Mesenchymal stem cell (in vitro differentiated cells and primary cell): ENCODE data around the gene DDN.

Experiments used
- DNase-seq: peaks from one replicate; pipeline ENCODE4 v3.0.0-alpha.2; 2013
- H2AFZ ChIP-seq: one replicate; pipeline ENCODE4 v1.6.1; 2013; ENCODE audit warnings: low read depth, mild to moderate bottlenecking, control low read depth, inconsistent platforms, low read length, moderate library complexity
- H2AK5ac ChIP-seq: 2 replicates; pipeline ENCODE4 v1.6.1; 2013; ENCODE audit warnings: low read length, moderate library complexity, mild to moderate bottlenecking, inconsistent platforms; ENCODE audit not compliant: severe bottlenecking
- H2BK120ac ChIP-seq: one replicate; pipeline ENCODE4 v1.6.1; 2013; ENCODE audit warnings: low read depth, mild to moderate bottlenecking, inconsistent platforms, low read length, moderate library complexity
- H2BK12ac ChIP-seq, 2 experiments: one replicate each; pipeline ENCODE4 v1.6.1; 2013; ENCODE audit warnings: inconsistent platforms in 2 of 2, low read length in 2 of 2, mild to moderate bottlenecking in 2 of 2, moderate library complexity in 2 of 2, control low read depth in 1 of 2
- H2BK15ac ChIP-seq: one replicate; pipeline ENCODE4 v1.6.1; 2013; ENCODE audit warnings: mild to moderate bottlenecking, low read depth, inconsistent platforms; ENCODE audit not compliant: poor library complexity, severe bottlenecking
- H2BK5ac ChIP-seq: 2 replicates; pipeline ENCODE4 v1.6.1; 2013; ENCODE audit warnings: low read depth, mild to moderate bottlenecking, low read length, control low read depth, inconsistent platforms; ENCODE audit not compliant: poor library complexity, severe bottlenecking
- H3K14ac ChIP-seq, 2 experiments: one replicate each; pipeline ENCODE4 v1.6.1; 2013; ENCODE audit warnings: inconsistent platforms in 2 of 2, low read length in 2 of 2, control low read depth in 1 of 2, mild to moderate bottlenecking in 1 of 2, moderate library complexity in 1 of 2
- H3K18ac ChIP-seq, 2 experiments: one replicate each; pipeline ENCODE4 v1.6.1; 2013; ENCODE audit warnings: inconsistent platforms in 2 of 2, low read length in 2 of 2, control low read depth in 1 of 2, low read depth in 1 of 2, mild to moderate bottlenecking in 1 of 2
- H3K23ac ChIP-seq, 2 experiments: one replicate each; pipeline ENCODE4 v1.6.1; 2013; ENCODE audit warnings: inconsistent platforms in 2 of 2, low read length in 2 of 2, mild to moderate bottlenecking in 2 of 2, moderate library complexity in 2 of 2, control low read depth in 1 of 2
- H3K27ac ChIP-seq: 2 replicates; pipeline ENCODE4 v1.5.1; 2013; ENCODE audit warnings: mild to moderate bottlenecking, moderate library complexity, low read length, control low read depth, inconsistent platforms; ENCODE audit not compliant: poor library complexity, severe bottlenecking
- H3K27me3 ChIP-seq, 2 experiments: 2 replicates each; pipeline versions ENCODE4 v1.6.1 to v1.7.0; 2013; ENCODE audit warnings: low read length in 2 of 2, mild to moderate bottlenecking in 2 of 2, moderate library complexity in 2 of 2, control low read depth in 1 of 2, inconsistent platforms in 1 of 2; ENCODE audit not compliant: control insufficient read depth in 1 of 2, insufficient read depth in 1 of 2
- H3K36me3 ChIP-seq, 2 experiments: 2 replicates each; pipeline versions ENCODE4 v1.6.1 to v1.7.0; 2013; ENCODE audit warnings: low read length in 2 of 2, control low read depth in 1 of 2, inconsistent platforms in 1 of 2, low read depth in 1 of 2, mild to moderate bottlenecking in 1 of 2; ENCODE audit not compliant: insufficient read depth in 2 of 2, control insufficient read depth in 1 of 2
- H3K4ac ChIP-seq, 2 experiments: one replicate each; pipeline ENCODE4 v1.6.1; 2013; ENCODE audit warnings: inconsistent platforms in 2 of 2, low read length in 2 of 2, mild to moderate bottlenecking in 2 of 2, moderate library complexity in 2 of 2, control low read depth in 1 of 2, low read depth in 1 of 2
- H3K4me1 ChIP-seq: 2 replicates; pipeline ENCODE4 v1.6.1; 2013; ENCODE audit warnings: low read depth, low read length, control low read depth; ENCODE audit not compliant: control insufficient read depth, insufficient read depth
- H3K4me2 ChIP-seq: 2 replicates; pipeline ENCODE4 v1.6.1; 2013; ENCODE audit warnings: low read length, mild to moderate bottlenecking, inconsistent platforms; ENCODE audit not compliant: poor library complexity, severe bottlenecking
- H3K4me3 ChIP-seq, 2 experiments: 2 replicates each; pipeline versions ENCODE4 v1.5.1 to v1.7.0; 2013; ENCODE audit warnings: low read length in 2 of 2, mild to moderate bottlenecking in 2 of 2, control low read depth in 1 of 2, low read depth in 1 of 2; ENCODE audit not compliant: insufficient read depth in 1 of 2
- H3K79me1 ChIP-seq: replicated peaks from 2 replicates; pipeline ENCODE4 v1.6.1; 2013; ENCODE audit warnings: mild to moderate bottlenecking, control low read depth, low read length, inconsistent platforms; ENCODE audit not compliant: poor library complexity, severe bottlenecking
- H3K9ac ChIP-seq: 2 replicates; pipeline ENCODE4 v1.7.0; 2013; ENCODE audit warnings: mild to moderate bottlenecking, low read length, moderate library complexity
- H3K9me3 ChIP-seq: 2 replicates; pipeline ENCODE4 v1.7.0; 2013; ENCODE audit warnings: mild to moderate bottlenecking, low read length; ENCODE audit not compliant: control insufficient read depth
- H4K8ac ChIP-seq: one replicate; pipeline ENCODE4 v1.6.1; 2013; ENCODE audit warnings: inconsistent platforms, mild to moderate bottlenecking, low read length, moderate library complexity
- H4K91ac ChIP-seq: one replicate; pipeline ENCODE4 v1.6.1; 2013; ENCODE audit warnings: mild to moderate bottlenecking, low read length, inconsistent platforms
- WGBS: methylation state at CpG from one replicate; pipeline ENCODE4 v1.1.7; 2013; ENCODE audit warnings: mixed read lengths; 5-methylcytosine and 5-hydroxymethylcytosine counted together

DDN gene

GRCh38 chr12:48986720-48987291 is 12.4 kb downstream of the DDN start:
- Histone ChIP-seq H3K27me3 (peaks cover 92 to 93% of the 10 kb centered on the region in 2 experiments), H2AK5ac (no peak overlapping the region), H4K91ac (no peak overlapping the region), H3K9me3 (no peaks in the 10 kb centered on the region), H2BK120ac (no peak overlapping the region), H2BK12ac (no peak overlapping the region), H2AFZ (no peak overlapping the region), H3K4me3 (no peak overlapping the region), H3K36me3 (no peaks in the 10 kb centered on the region), H3K4me2 (no peak overlapping the region), H3K9ac (no peak overlapping the region), H3K14ac (no peak overlapping the region), H3K79me1 (no peaks in the 10 kb centered on the region), H2BK15ac (no peak overlapping the region), H3K4ac (no peak overlapping the region), H3K23ac (no peak overlapping the region), H4K8ac (no peak overlapping the region), H3K18ac (no peak overlapping the region), H3K27ac (no peak overlapping the region), H3K4me1 (no peaks in the 10 kb centered on the region), H2BK5ac (no peak overlapping the region)
- 66% methylated on average over 23 of the region's 23 CpGs for WGBS
- no peak for DNase-seq

GRCh38 chr12:48985901-48986300 is 13.3 kb downstream of the DDN start:
- H3K36me3 ChIP-seq = no peaks in the 10 kb centered on the region
- WGBS = 59% methylated on average over 2 of the region's 2 CpGs
- no peak overlapping the region for H3K4ac ChIP-seq
- H3K9me3 ChIP-seq = no peaks in the 10 kb centered on the region
- H3K79me1 ChIP-seq = no peaks in the 10 kb centered on the region
- H2BK12ac ChIP-seq = no peak overlapping the region
- no peak overlapping the region for H3K27ac ChIP-seq
- no peak overlapping the region for H3K4me2 ChIP-seq
- H2BK15ac ChIP-seq = no peak overlapping the region
- no peak overlapping the region for H2AK5ac ChIP-seq
- peaks cover 94 to 96% of the 10 kb centered on the region in 2 experiments for H3K27me3 ChIP-seq
- H2BK5ac ChIP-seq = no peak overlapping the region
- no peak overlapping the region for H3K4me3 ChIP-seq
- no peak overlapping the region for H3K23ac ChIP-seq
- DNase-seq = no peak
- no peak overlapping the region for H2BK120ac ChIP-seq
- H3K14ac ChIP-seq = no peak overlapping the region
- H2AFZ ChIP-seq = no peak overlapping the region
- no peak overlapping the region for H4K91ac ChIP-seq
- H4K8ac ChIP-seq = no peak overlapping the region
- H3K9ac ChIP-seq = no peak overlapping the region
- no peak overlapping the region for H3K18ac ChIP-seq
- peaks cover 8% of the 10 kb centered on the region for H3K4me1 ChIP-seq

GRCh38 chr12:48985475-48985897 is 13.7 kb downstream of the DDN start:
- no peak for DNase-seq
- no peak overlapping the region for H3K4ac ChIP-seq
- no peak overlapping the region for H2AK5ac ChIP-seq
- no peak overlapping the region for H2BK5ac ChIP-seq
- no peak overlapping the region for H2BK15ac ChIP-seq
- H3K23ac ChIP-seq = no peak overlapping the region
- no peak overlapping the region for H2BK120ac ChIP-seq
- H4K8ac ChIP-seq = no peak overlapping the region
- no peak overlapping the region for H3K9ac ChIP-seq
- no peak overlapping the region for H3K4me2 ChIP-seq
- no peak overlapping the region for H3K14ac ChIP-seq
- no peaks in the 10 kb centered on the region for H3K79me1 ChIP-seq
- H3K4me1 ChIP-seq = peaks cover 13% of the 10 kb centered on the region
- 7% methylated on average over 7 of the region's 10 CpGs for WGBS
- H3K36me3 ChIP-seq = no peaks in the 10 kb centered on the region
- H3K27ac ChIP-seq = no peak overlapping the region
- H3K9me3 ChIP-seq = no peaks in the 10 kb centered on the region
- H2AFZ ChIP-seq = no peak overlapping the region
- no peak overlapping the region for H4K91ac ChIP-seq
- no peak overlapping the region for H2BK12ac ChIP-seq
- H3K27me3 ChIP-seq = peaks cover 94 to 96% of the 10 kb centered on the region in 2 experiments
- no peak overlapping the region for H3K4me3 ChIP-seq
- H3K18ac ChIP-seq = no peak overlapping the region

GRCh38 chr12:48982397-48983080 is 16.6 kb downstream of the DDN start:
- no peak overlapping the region for H3K4me3 ChIP-seq
- no peak overlapping the region for H2BK15ac ChIP-seq
- no peak overlapping the region for H3K27ac ChIP-seq
- 62% methylated on average over 6 of the region's 6 CpGs for WGBS
- no peak overlapping the region for H4K91ac ChIP-seq
- no peak overlapping the region for H3K18ac ChIP-seq
- no peaks in the 10 kb centered on the region for H3K36me3 ChIP-seq
- no peak overlapping the region for H2BK120ac ChIP-seq
- H3K4me1 ChIP-seq = peaks cover 39% of the 10 kb centered on the region
- H3K9me3 ChIP-seq = no peaks in the 10 kb centered on the region
- H2BK12ac ChIP-seq = no peak overlapping the region
- H3K4me2 ChIP-seq = no peak overlapping the region
- no peak overlapping the region for H2AFZ ChIP-seq
- peaks cover 95 to 96% of the 10 kb centered on the region in 2 experiments for H3K27me3 ChIP-seq
- no peaks in the 10 kb centered on the region for H3K79me1 ChIP-seq
- H3K23ac ChIP-seq = no peak overlapping the region
- H3K4ac ChIP-seq = no peak overlapping the region
- no peak overlapping the region for H3K14ac ChIP-seq
- no peak overlapping the region for H2AK5ac ChIP-seq
- H3K9ac ChIP-seq = no peak overlapping the region
- no peak for DNase-seq
- H2BK5ac ChIP-seq = no peak overlapping the region
- no peak overlapping the region for H4K8ac ChIP-seq
